SH-SY5Y (cell line): ENCODE data around the gene SLC25A33.

Experiments
- GATA2 ChIP-seq: IDR thresholded peaks from 2 replicates; pipeline ENCODE4 v1.6.1; 2011; ENCODE audit warnings: mild to moderate bottlenecking, low read depth, low read length
- GATA3 ChIP-seq: IDR thresholded peaks from 2 replicates; pipeline ENCODE4 v1.6.1; 2011; ENCODE audit warnings: low read depth, mild to moderate bottlenecking, low read length, moderate library complexity

GRCh38 chr1:9605946-9606455, 66.7 kb downstream of the SLC25A33 start:
- TF ChIP-seq GATA3 (no peak), GATA2 (no peak)
